ENCODE data around the gene MRPL54.

MRPL54 gene

GRCh38 chr19:3770136-3770999 is 7.9 kb downstream of the MRPL54 start:
- no peak for FAIRE-seq

GRCh38 chr19:3771000-3771905 is 8.8 kb downstream of the MRPL54 start:
- no peak for FAIRE-seq

GRCh38 chr19:3771906-3772455 is 9.5 kb downstream of the MRPL54 start, which contains the start of gene RAX2:
Gene RAX2, minus strand, starts transcription at chr19:3772228. Its CDS starts 486 bp downstream, at chr19:3771742.
- no peak for FAIRE-seq

DNA sequence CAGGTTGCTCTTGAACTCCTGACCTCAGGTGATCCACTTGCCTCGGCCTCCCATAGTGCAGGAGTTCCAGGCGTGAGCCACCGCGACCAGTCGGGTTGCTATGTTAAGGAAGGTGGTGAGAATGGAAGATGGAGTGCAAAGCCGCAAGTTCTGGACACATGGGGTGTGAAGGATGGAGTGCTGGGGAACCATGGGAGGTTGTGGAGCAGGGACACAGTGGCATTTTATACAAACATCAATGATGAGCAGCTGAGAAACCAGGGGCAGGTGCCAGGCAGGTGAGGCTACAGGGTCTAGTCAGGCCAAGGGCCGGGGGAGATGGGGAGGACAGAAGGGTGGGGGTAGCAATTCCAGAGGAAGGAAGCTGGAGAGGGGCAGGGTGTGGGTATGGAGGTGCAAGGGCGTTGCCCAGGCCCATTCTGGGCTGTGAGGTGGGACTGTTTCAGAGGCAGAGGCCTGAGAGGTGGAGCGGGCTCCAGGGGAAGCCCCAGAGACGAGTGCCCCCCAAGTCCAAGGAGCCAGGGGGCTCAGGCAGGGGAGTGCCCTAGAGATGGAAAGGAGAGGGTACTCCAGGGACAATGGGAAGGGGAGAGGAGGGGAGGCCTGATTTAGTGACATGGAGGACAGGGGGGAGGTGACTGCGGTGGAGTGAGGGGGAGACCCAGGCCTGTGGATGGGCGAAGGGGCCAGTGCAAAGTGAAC is 11.5 kb downstream of the MRPL54 start:
- FAIRE-seq, result no peak

- no peak for FAIRE-seq
Measured at GRCh38 chr19:3774621-3775373, 12.3 kb downstream of the MRPL54 start.

GRCh38 chr19:3775374-3775711 is 12.9 kb downstream of the MRPL54 start:
- FAIRE-seq, result no peak

GRCh38 chr19:3775831-3776230 is 13.3 kb downstream of the MRPL54 start:
- FAIRE-seq, result no peak

DNA sequence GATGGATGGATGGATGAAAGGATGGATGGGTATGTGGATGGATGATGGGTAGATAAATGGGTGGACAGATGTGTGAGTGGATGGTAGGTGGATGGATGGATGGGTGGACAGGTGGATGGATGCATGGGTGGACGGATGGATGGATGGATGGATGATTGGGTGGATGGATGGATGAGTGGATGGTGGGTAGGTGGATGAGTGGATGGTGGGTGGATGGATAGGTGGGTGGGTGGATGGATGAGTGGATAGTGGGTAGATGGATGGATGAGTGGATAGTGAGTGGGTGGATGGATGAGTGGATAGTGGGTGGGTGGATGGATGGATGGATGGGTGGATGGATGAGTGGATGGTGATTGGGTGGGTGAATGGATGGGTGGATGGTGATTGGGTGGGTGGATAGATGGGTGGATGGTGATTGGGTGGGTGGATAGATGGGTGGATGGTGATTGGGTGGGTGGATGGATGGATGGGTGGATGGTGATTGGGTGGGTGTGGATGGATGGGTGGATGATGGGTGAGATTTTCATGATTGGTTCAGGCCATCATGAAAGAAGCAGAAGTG is 14.1 kb downstream of the MRPL54 start:
- FAIRE-seq, result no peak

- no peak for FAIRE-seq
Measured at GRCh38 chr19:3778104-3778867, 15.8 kb downstream of the MRPL54 start.

DNA sequence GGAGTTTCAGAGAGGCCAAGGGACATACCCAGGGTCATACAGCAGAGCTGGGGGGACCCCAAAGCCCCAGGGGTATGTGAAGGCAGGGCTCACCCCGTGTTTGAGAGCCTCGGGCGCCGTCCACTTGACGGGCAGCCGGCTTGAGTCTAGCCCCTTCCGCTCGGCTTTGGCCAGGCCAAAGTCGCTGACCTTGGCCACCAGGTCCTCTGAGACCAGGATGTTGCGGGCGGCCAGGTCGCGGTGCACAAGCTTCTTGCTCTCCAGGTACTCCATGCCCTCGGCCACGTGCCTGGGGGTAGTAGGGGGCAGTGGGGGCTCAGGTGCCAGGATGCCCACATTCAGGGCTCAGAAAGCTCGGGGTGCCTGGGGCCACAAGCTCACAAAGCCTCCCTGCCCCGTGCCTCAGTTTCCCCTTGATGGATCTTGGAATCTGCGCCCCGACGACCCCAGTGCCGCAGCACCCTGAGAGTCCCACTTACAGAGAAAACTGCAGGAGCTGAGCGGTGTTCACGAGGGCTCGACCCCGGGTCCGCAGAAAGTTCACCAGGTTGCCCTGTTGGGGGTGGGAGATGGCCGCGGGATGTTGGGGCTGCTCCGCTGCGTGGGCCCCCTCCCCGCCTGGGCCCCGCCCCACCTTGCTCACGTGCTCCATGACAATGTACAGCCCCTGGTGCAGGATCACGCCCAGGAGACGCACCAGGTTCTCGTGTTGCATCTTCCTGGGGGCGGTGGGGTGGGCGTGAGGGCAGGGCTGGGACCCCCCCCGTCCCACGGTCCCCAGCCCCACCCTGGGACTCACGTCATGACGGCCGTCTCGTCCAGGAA is 16.6 kb downstream of the MRPL54 start:
- no peak for FAIRE-seq

- no peak for FAIRE-seq
Measured at GRCh38 chr19:3780786-3781304, 18.4 kb downstream of the MRPL54 start.

DNA sequence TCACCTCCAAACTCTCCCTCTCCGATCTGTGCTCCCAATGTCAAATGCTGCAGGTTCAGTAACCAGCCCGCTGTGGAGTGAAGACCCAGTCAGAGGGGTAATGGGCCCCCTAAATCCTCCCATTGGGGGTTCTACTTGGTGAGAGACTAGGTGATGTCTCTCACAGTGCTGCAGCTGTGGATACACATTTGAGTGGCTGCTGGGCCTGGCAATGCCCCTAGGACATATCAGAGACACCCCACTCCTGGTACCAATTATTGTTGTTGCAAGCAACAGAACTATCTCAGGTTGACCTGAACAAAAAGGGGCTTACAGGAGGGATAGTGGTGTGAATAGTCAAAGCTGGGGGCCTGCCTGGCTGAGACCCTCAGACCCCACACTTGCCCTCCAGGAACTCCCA is 19.1 kb downstream of the MRPL54 start:
- no peak for FAIRE-seq

- no peak for FAIRE-seq
Measured at GRCh38 chr19:3782330-3782729, 19.8 kb downstream of the MRPL54 start.

- FAIRE-seq, result no peak
Measured at GRCh38 chr19:3782903-3783302, 20.4 kb downstream of the MRPL54 start.

DNA sequence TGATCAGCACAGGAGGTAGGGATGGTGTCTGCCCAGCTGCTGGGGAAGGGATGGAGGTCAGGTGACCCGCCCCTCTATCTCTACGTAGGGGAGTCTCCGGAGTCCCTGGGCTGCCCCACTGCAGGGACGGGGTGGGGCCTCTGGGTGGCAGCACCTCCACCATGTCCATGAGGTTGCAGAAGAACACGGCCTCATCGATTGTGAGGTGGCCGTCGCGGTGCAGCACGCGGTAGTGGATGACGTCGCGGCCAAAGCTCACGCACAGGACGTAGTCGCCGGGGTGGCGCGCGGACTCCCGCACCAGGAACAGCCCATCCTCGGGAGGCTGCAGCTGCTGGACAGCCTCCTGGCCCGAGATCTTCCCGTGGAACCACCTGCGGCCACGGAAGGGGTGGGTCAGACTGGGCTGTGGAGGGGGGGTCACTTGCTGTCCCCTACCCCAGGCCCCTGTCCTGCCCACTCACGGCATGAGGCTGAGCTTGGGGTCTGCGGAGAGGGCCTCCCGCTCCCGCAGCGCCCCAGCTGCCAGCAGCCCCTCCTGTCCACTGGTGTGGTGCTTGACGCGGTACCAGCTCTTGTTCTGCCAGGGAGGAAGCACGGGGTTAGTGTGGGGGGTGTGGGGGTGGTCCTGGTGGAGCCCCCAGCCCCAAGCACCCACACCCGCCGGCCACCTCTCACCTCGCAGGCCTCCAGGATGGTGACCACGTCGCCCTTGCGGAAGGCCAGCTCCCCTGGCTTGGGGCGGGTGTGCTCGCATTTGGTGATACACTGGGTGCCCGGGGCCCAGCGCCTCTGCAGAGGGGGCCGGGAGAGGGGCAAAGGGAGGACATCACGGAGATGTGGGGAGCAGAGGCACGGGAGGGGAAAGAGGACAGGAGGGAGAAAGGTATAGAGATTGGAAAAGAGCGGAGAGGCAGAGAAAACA is 21.4 kb downstream of the MRPL54 start:
- FAIRE-seq, result no peak

GRCh38 chr19:3784607-3785450 is 22.3 kb downstream of the MRPL54 start:
- FAIRE-seq, result no peak

- FAIRE-seq, result no peak
Measured at GRCh38 chr19:3785451-3785937, 23.0 kb downstream of the MRPL54 start.
